OCI-LY7 (cell line): ENCODE measurements around the gene FOXO3. TPM values are rescaled to one million over a fixed set of nuclear protein-coding genes. Genes with fewer than 3 reads are reported as not detected.

Experiments used
- BruUV-seq: library from RNA; stranded (reverse); fragments of 400-500 nt; replicated peaks from 2 replicates; lab custom pipeline; 2021; lab: Mats Ljungman, UMichigan
- CTCF ChIA-PET: fragments of 300-600 bp; sonication (Branson Sonifier 250); formaldehyde crosslinking; loops from one replicate; lab custom pipeline; 2022; ENCODE audit warnings: antibody characterized with exemption; ENCODE audit not compliant: unreplicated experiment; lab: Charles Lee
- POLR2A ChIA-PET: fragments of 300-600 bp; sonication (Branson Sonifier 250); formaldehyde crosslinking; loops from one replicate; lab custom pipeline; 2022; ENCODE audit warnings: antibody characterized with exemption; lab: Charles Lee
- DNase-seq: peaks from one replicate; pipeline ENCODE4 v3.0.0-alpha.2; 2015; ENCODE audit warnings: low spot score
- H2AFZ ChIP-seq: fragments of 200-600 bp; sonication (generic), shearing (Covaris generic); 2 replicates; pipeline ENCODE4 v1.6.1; 2014; ENCODE audit warnings: mild to moderate bottlenecking, antibody characterized with exemption, low read length, moderate library complexity
- H3K27ac ChIP-seq: fragments of 200-600 bp; sonication (generic); 2 replicates; pipeline ENCODE4 v1.5.1; 2014; ENCODE audit warnings: mixed run types, low read depth, mild to moderate bottlenecking, moderate library complexity, low read length, inconsistent platforms; ENCODE audit not compliant: poor library complexity, severe bottlenecking
- H3K36me3 ChIP-seq: fragments of 200-600 bp; sonication (generic); 2 replicates; pipeline ENCODE4 v1.6.1; 2014; ENCODE audit warnings: mild to moderate bottlenecking, antibody characterized with exemption, low read length, moderate library complexity, mixed read lengths; ENCODE audit not compliant: insufficient read depth
- H3K4me1 ChIP-seq: fragments of 200-600 bp; sonication (generic); 2 replicates; pipeline ENCODE4 v1.5.1; 2014; ENCODE audit warnings: mild to moderate bottlenecking, low read length; ENCODE audit not compliant: insufficient read depth, poor library complexity, severe bottlenecking
- H3K4me2 ChIP-seq: fragments of 200-600 bp; sonication (generic); 2 replicates; pipeline ENCODE4 v1.6.1; 2014; ENCODE audit warnings: mild to moderate bottlenecking, low read length
- H3K4me3 ChIP-seq: fragments of 200-600 bp; sonication (generic); 2 replicates; pipeline ENCODE4 v1.5.1; 2014; ENCODE audit warnings: mild to moderate bottlenecking, low read depth, low read length; ENCODE audit not compliant: poor library complexity, severe bottlenecking
- H3K79me2 ChIP-seq: fragments of 200-600 bp; sonication (generic); 2 replicates; pipeline ENCODE4 v1.6.1; 2016; ENCODE audit warnings: low read depth, mild to moderate bottlenecking, low read length, moderate library complexity, mixed read lengths; ENCODE audit not compliant: insufficient read depth
- H3K9me2 ChIP-seq: fragments of 200-600 bp; sonication (generic); 2 replicates; pipeline ENCODE4 v1.6.1; 2016; ENCODE audit warnings: mild to moderate bottlenecking, low read length, mixed read lengths; ENCODE audit not compliant: insufficient read depth
- H3K9me3 ChIP-seq: fragments of 200-600 bp; sonication (generic); 2 replicates; pipeline ENCODE4 v1.6.1; 2014; ENCODE audit warnings: mild to moderate bottlenecking, mixed run types, low read length, mixed read lengths
- H4K20me1 ChIP-seq: fragments of 200-600 bp; sonication (generic); 2 replicates; pipeline ENCODE4 v1.6.1; 2014; ENCODE audit warnings: mild to moderate bottlenecking, antibody characterized with exemption, low read length, moderate library complexity, mixed read lengths; ENCODE audit not compliant: insufficient read depth
- CTCF ChIP-seq: fragments of 200-600 bp; sonication (generic); conservative IDR thresholded peaks from 2 replicates; pipeline ENCODE4 v1.5.1; 2014; ENCODE audit warnings: mild to moderate bottlenecking, antibody characterized with exemption, low read length, moderate library complexity, mixed read lengths
- EZH2phosphoT487 ChIP-seq: fragments of 200-600 bp; sonication (generic); IDR thresholded peaks from 2 replicates; pipeline ENCODE4 v1.6.1; 2018; ENCODE audit warnings: low read depth, borderline replicate concordance, mild to moderate bottlenecking, mixed run types, antibody characterized with exemption, low read length, moderate library complexity, mixed read lengths
- intact Hi-C: fragments of 100-400 bp; cut with micrococcal nuclease; formaldehyde crosslinking; loops from one replicate; pipeline ENCODE4 v1.10.0; 2022; ENCODE audit not compliant: unreplicated experiment
- total RNA-seq, 2 experiments: library from RNA; depleted of rRNA in 1 of 2; stranded (reverse); fragments of >200 nt in 1 of 2; shearing (Covaris generic) in 1 of 2; gene quantifications; 2 replicates each; pipeline ENCODE4 v1.2.3, GENCODE V29; 2014 to 2022

Gene FOXO3
- total RNA-seq, 2 experiments from 2014 or later: 3.8 to 9.9 TPM

DNA sequence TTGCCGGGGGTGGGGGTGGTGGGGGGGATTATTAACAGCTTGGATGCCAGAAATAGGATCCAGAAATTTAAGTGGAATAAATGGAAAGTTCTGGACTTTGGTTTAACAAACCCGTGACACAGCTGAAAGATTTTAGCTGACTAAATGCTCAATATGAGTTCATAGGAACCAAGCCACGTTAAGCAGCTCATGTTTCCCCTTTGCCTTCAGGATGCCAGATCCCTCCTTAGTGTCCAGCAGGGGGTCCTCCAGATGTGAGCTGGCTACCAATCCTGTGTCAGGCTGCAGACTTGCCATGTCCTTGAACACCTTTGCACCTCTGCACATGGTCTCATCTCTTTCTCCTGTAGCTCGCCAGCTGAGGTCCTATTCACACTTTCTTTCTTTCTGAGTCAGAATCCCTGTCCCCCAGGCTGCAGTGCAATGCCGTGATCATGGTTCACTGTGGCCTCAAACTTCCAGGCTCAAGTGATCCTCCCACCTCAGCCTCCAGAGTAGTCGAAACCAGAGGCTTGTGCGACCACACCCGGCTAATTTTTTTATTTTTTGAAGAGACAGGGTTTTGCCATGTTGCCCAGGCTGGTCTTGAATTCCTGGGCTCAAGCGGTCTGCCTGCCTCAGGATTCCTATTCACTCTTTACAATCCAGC is 154.2 kb downstream of the FOXO3 start:
- ChIA-PET POLR2A (interaction anchor here (0.5 to 1.1 kb wide), 4 partner anchors 10 to 997 kb away, joined by 3 read pairs; no protein-coding TSS in a partner anchor), CTCF (interaction anchor here (0.5 to 1.2 kb wide), 3 partner anchors 11 to 1904 kb away, joined by 3 read pairs; no protein-coding TSS in a partner anchor)
- Histone ChIP-seq H3K27ac (no peak overlapping the region), H3K4me2 (no peak overlapping the region), H3K9me2 (no peaks in the 10 kb centered on the region), H2AFZ (no peak overlapping the region), H3K4me1 (no peaks in the 10 kb centered on the region), H3K9me3 (no peaks in the 10 kb centered on the region), H3K4me3 (no peak overlapping the region), H3K36me3 (no peaks in the 10 kb centered on the region), H3K79me2 (no peaks in the 10 kb centered on the region), H4K20me1 (no peaks in the 10 kb centered on the region)
- TF ChIP-seq EZH2phosphoT487 (no peak), CTCF (no peak)
- no peak for DNase-seq
- intact Hi-C loops: no loop called here
- no TSS peak for BruUV-seq

DNA sequence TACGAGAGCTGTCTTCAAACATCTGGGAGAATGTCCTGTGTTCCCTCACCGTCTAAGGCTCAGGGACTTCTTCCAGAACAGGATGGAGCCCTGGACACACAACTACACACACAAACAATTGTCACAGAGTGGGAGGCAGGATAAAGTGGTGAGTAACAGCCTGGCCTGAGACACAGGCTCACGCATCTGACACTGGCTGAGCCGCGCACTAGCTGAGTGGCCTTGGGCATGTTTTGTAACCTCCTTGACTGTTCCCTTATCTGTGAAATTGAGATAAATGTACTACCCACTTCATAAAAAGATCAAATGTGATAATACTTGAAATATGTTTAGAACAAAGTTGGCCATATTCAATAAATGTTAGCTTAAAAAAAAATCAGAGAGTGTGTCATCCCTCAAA is 155.1 kb downstream of the FOXO3 start:
- Histone ChIP-seq H3K4me2 (no peak overlapping the region), H3K9me2 (no peaks in the 10 kb centered on the region), H4K20me1 (no peaks in the 10 kb centered on the region), H3K79me2 (no peaks in the 10 kb centered on the region), H3K36me3 (no peaks in the 10 kb centered on the region), H3K4me1 (no peaks in the 10 kb centered on the region), H3K9me3 (no peaks in the 10 kb centered on the region), H3K27ac (no peak overlapping the region), H2AFZ (no peak overlapping the region), H3K4me3 (no peak overlapping the region)
- no TSS peak for BruUV-seq
- no peak for DNase-seq
- TF ChIP-seq EZH2phosphoT487: no peak
- TF ChIP-seq CTCF: no peak
- intact Hi-C loops: no loop called here
- ChIA-PET CTCF (no interaction called here), POLR2A (interaction anchor here (1.0 kb wide), 1 partner anchor 9 kb away, joined by 3 read pairs; no protein-coding TSS in a partner anchor)
